ENCODE measurements around the gene FRK.
"Not testable (repeated sequence)": the region's sequence is repeated elsewhere in the genome, so short reads cannot be mapped to it uniquely, and the experiment has no call there.

Gene FRK

DNA sequence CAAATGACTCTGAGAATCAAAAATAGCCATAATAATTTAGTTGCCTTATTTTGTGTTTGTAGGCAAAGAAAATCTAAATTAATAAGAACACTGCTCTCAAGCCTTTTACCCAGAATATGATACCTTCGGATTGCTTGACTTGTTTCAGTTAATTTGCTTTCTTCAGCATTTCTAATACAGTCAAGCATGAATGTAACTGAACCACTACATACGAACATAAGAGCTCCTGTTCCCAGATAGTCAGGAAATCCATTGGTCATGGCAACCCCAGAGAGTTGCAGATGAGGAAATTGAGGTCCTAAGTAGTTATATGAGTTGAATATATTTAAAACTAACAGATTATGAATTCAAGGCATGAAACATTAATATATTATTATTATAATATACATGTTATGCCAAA is 2.9 kb downstream of the FRK start:
- Histone ChIP-seq H3K4me3 (ENCODE audit: low read depth in 1 of 2, low read length in 2 of 2) (peak overlapping the region; percentile 55 to 69), H3K9me3 (ENCODE audit: control insufficient read depth in 1 of 2, low read length in 2 of 2) (no peaks in the 10 kb centered on the region), H3K9ac (ENCODE audit: low read depth in 1 of 2, low read length in 2 of 2) (peak overlapping the region in 1 of 2 donors; percentile 1), H3K27me3 (ENCODE audit: control insufficient read depth in 1 of 2, insufficient read depth in 2 of 2, low read length in 2 of 2) (no peaks in the 10 kb centered on the region), H3K36me3 (ENCODE audit: control insufficient read depth in 1 of 2, insufficient read depth in 2 of 2, low read length in 2 of 2) (no peaks in the 10 kb centered on the region), H3K4me1 (ENCODE audit: control insufficient read depth in 1 of 2, insufficient read depth in 2 of 2, low read length in 2 of 2) (peaks cover 12 to 17% of the 10 kb centered on the region in 2 donors), H3K27ac (ENCODE audit: low read depth, low read length) (no peak overlapping the region)

DNA sequence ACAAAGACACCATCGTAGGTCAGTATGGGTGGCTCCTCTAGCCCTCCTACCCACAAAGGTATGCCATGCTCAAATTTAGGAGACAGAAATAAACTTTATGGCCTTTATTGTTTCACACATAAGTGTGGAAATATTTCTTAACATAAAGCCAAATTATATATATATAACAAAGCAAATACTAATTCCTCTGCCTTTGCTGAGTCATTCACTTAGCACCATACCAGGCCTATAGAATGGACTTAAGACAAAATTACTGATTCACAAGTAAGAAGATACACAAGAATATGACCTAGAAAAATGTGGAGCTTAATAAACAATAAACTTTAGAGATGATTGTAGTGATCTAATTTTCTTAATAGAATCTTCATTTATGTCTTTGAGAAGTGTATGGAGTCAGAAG is 5.2 kb downstream of the FRK start:
- Histone ChIP-seq H3K9ac (ENCODE audit: low read depth in 1 of 2, low read length in 2 of 2) (no peak overlapping the region), H3K36me3 (ENCODE audit: control insufficient read depth in 1 of 2, insufficient read depth in 2 of 2, low read length in 2 of 2) (no peaks in the 10 kb centered on the region), H3K4me1 (ENCODE audit: control insufficient read depth in 1 of 2, insufficient read depth in 2 of 2, low read length in 2 of 2) (peaks cover 7 to 9% of the 10 kb centered on the region in 2 donors), H3K4me3 (ENCODE audit: low read depth in 1 of 2, low read length in 2 of 2) (peak overlapping the region; percentile 13 to 33), H3K27ac (ENCODE audit: low read depth, low read length) (no peak overlapping the region), H3K27me3 (ENCODE audit: control insufficient read depth in 1 of 2, insufficient read depth in 2 of 2, low read length in 2 of 2) (no peaks in the 10 kb centered on the region), H3K9me3 (ENCODE audit: control insufficient read depth in 1 of 2, low read length in 2 of 2) (no peaks in the 10 kb centered on the region)

DNA sequence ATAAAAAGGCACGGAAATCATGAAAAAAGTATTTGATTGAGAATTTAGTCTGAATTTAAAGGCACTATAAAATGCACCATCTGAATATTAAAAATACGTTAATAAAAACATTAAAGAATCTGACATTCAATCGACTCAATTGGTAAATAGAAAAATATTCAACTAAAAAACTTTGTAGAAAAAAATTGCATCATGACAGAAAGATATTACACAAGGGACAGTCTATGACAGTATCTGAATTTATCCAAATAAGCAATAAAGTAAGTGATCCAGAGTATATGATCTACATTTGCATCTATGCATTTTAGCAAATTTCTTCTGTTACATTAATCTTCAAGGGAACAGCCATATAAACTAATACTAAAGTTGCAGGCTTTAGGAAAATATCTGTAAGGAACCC is 9.4 kb downstream of the FRK start:
- Histone ChIP-seq H3K4me3 (ENCODE audit: low read depth in 1 of 2, low read length in 2 of 2) (no peak overlapping the region), H3K36me3 (ENCODE audit: control insufficient read depth in 1 of 2, insufficient read depth in 2 of 2, low read length in 2 of 2) (no peaks in the 10 kb centered on the region), H3K4me1 (ENCODE audit: control insufficient read depth in 1 of 2, insufficient read depth in 2 of 2, low read length in 2 of 2) (peaks cover 7 to 25% of the 10 kb centered on the region in 2 donors), H3K9ac (ENCODE audit: low read depth in 1 of 2, low read length in 2 of 2) (no peak overlapping the region), H3K27me3 (ENCODE audit: control insufficient read depth in 1 of 2, insufficient read depth in 2 of 2, low read length in 2 of 2) (no peaks in the 10 kb centered on the region), H3K9me3 (ENCODE audit: control insufficient read depth in 1 of 2, low read length in 2 of 2) (no peaks in the 10 kb centered on the region), H3K27ac (ENCODE audit: low read depth, low read length) (no peak overlapping the region)

DNA sequence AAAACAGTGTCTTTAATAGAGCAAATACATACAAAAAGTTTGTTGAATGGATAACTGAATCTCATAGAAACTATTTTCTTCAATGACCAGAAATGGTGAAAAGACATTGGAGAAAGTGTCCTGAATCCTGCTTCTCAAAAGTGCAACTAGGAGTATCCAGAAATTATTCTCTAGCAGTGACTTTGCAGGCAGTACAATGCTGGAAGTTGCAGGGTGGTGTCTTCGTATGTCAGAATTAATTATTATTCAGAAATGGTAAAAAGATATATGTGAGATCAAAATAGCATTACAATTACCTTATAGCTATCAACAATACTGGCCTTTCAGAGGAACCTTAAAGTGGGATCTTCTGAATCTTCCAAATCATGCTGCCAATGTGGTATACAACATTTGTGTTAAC is 10.0 kb downstream of the FRK start:
- H3K36me3 ChIP-seq (ENCODE audit: control insufficient read depth in 1 of 2, insufficient read depth in 2 of 2, low read length in 2 of 2), result no peaks in the 10 kb centered on the region
- no peak overlapping the region for H3K9ac ChIP-seq (ENCODE audit: low read depth in 1 of 2, low read length in 2 of 2)
- no peaks in the 10 kb centered on the region for H3K9me3 ChIP-seq (ENCODE audit: control insufficient read depth in 1 of 2, low read length in 2 of 2)
- no peak overlapping the region for H3K4me3 ChIP-seq (ENCODE audit: low read depth in 1 of 2, low read length in 2 of 2)
- H3K27ac ChIP-seq (ENCODE audit: low read depth, low read length), result no peak overlapping the region
- no peaks in the 10 kb centered on the region for H3K27me3 ChIP-seq (ENCODE audit: control insufficient read depth in 1 of 2, insufficient read depth in 2 of 2, low read length in 2 of 2)
- peaks cover 7 to 25% of the 10 kb centered on the region in 2 donors for H3K4me1 ChIP-seq (ENCODE audit: control insufficient read depth in 1 of 2, insufficient read depth in 2 of 2, low read length in 2 of 2)

DNA sequence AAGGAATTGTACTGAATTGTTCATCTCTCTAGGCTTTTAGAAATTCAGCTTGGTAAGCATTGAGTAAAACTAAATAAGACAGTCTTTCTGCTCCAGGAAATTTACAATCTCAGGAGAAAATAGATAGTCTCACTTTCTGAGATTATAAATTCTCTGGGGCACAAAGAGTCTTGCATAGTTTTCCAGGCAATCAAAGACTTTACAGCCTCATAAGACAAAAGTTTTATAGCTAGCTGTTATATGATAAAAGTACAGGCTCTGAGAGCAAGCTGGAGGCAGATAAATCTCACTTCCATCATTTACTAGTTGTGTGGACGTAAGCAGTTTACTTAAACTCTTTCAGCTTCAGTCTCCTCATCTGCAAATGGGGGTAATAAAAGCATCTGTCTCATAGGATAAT is 11.4 kb downstream of the FRK start:
- Histone ChIP-seq H3K27me3 (ENCODE audit: control insufficient read depth in 1 of 2, insufficient read depth in 2 of 2, low read length in 2 of 2) (no peaks in the 10 kb centered on the region), H3K4me3 (ENCODE audit: low read depth in 1 of 2, low read length in 2 of 2) (no peak overlapping the region), H3K36me3 (ENCODE audit: control insufficient read depth in 1 of 2, insufficient read depth in 2 of 2, low read length in 2 of 2) (no peaks in the 10 kb centered on the region), H3K4me1 (ENCODE audit: control insufficient read depth in 1 of 2, insufficient read depth in 2 of 2, low read length in 2 of 2) (peaks cover 7 to 16% of the 10 kb centered on the region in 2 donors), H3K9ac (ENCODE audit: low read depth in 1 of 2, low read length in 2 of 2) (no peak overlapping the region), H3K27ac (ENCODE audit: low read depth, low read length) (no peak overlapping the region), H3K9me3 (ENCODE audit: control insufficient read depth in 1 of 2, low read length in 2 of 2) (no peaks in the 10 kb centered on the region)

DNA sequence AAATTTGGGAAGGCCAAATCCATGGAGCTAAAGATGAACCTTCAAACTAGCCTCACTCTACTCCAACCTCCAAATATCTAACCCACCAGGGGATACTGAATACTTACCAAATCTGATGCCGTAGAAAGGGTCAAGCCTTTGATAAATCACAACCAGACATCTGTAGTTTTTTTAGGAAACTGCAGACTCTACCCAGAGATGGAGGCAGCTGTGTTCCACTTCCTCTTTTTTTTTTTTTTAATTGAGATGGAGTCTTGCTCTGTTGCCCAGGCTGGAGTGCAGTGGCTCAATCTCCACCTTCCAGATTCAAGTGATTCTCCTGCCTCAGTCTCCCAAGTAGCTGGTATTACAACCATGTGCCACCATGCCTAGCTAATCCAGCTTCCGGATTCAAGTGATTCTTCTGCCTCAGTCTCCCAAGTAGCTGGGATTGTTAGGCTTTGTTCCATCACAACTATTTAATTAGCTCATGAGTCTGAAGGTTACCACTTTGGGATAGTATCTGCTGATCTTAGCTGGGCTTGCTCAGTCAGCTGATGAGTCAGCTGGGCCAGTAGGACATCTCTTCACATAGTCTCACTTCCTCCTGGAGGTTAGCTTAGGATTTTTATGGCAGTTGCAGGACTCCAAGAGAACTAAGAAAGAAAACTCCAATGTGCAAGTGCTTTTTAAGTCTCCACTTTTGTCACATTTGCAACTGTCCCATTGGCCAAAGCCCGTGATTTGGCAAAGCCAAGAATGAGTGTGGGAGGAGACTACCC is 13.3 kb downstream of the FRK start:
- Histone ChIP-seq H3K27ac (ENCODE audit: low read depth, low read length) (no peak overlapping the region), H3K9ac (ENCODE audit: low read depth in 1 of 2, low read length in 2 of 2) (no peak overlapping the region), H3K4me1 (ENCODE audit: control insufficient read depth in 1 of 2, insufficient read depth in 2 of 2, low read length in 2 of 2) (peaks cover 7 to 16% of the 10 kb centered on the region in 2 donors), H3K36me3 (ENCODE audit: control insufficient read depth in 1 of 2, insufficient read depth in 2 of 2, low read length in 2 of 2) (no peaks in the 10 kb centered on the region), H3K4me3 (ENCODE audit: low read depth in 1 of 2, low read length in 2 of 2) (no peak overlapping the region), H3K9me3 (ENCODE audit: control insufficient read depth in 1 of 2, low read length in 2 of 2) (no peaks in the 10 kb centered on the region), H3K27me3 (ENCODE audit: control insufficient read depth in 1 of 2, insufficient read depth in 2 of 2, low read length in 2 of 2) (no peaks in the 10 kb centered on the region)

DNA sequence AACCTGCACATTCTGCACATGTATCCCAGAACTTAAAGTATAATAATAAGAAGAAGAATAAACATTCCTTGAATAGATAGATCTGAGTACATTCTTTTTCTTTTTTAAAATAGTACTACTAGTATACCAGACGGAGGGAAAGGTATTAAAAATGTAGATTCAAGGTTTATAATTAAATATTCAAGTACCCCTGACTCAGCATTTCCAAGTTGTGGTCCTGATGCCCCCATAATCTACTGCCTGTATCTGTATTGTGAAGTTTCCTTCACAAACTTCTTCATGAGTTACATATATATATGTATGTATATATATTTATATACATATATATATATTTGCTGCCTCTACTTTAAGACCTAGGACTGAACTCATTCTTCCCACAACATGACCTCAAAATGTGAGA is 14.0 kb downstream of the FRK start:
- Histone ChIP-seq H3K27me3 (ENCODE audit: control insufficient read depth in 1 of 2, insufficient read depth in 2 of 2, low read length in 2 of 2) (no peaks in the 10 kb centered on the region), H3K9me3 (ENCODE audit: control insufficient read depth in 1 of 2, low read length in 2 of 2) (no peaks in the 10 kb centered on the region), H3K36me3 (ENCODE audit: control insufficient read depth in 1 of 2, insufficient read depth in 2 of 2, low read length in 2 of 2) (no peaks in the 10 kb centered on the region), H3K27ac (ENCODE audit: low read depth, low read length) (no peak overlapping the region), H3K4me1 (ENCODE audit: control insufficient read depth in 1 of 2, insufficient read depth in 2 of 2, low read length in 2 of 2) (peaks cover 7 to 16% of the 10 kb centered on the region in 2 donors), H3K9ac (ENCODE audit: low read depth in 1 of 2, low read length in 2 of 2) (no peak overlapping the region), H3K4me3 (ENCODE audit: low read depth in 1 of 2, low read length in 2 of 2) (no peak overlapping the region)

DNA sequence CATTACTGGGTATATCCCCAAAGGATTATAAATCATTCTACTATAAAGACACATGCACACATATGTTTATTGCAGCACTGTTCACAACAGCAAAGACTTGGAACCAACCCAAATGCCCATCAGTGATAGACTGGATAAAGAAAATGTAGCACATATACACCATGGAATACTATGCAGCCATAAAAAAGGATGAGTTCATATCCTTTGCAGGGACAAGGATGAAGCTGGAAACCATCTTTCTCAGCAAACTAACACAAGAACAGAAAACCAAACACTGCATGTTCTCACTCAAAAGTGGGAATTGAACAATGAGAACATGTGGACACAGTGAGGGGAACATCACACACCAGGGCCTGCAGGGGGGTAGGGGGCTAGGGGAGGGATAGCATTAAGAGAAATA is 14.4 kb downstream of the FRK start:
- H3K9ac ChIP-seq (ENCODE audit: low read depth in 1 of 2, low read length in 2 of 2); H3K27ac ChIP-seq (ENCODE audit: low read depth, low read length); H3K27me3 ChIP-seq (ENCODE audit: control insufficient read depth in 1 of 2, insufficient read depth in 2 of 2, low read length in 2 of 2); H3K9me3 ChIP-seq (ENCODE audit: control insufficient read depth in 1 of 2, low read length in 2 of 2); H3K36me3 ChIP-seq (ENCODE audit: control insufficient read depth in 1 of 2, insufficient read depth in 2 of 2, low read length in 2 of 2); H3K4me3 ChIP-seq (ENCODE audit: low read depth in 1 of 2, low read length in 2 of 2): not testable (repeated sequence)
- peaks cover 7 to 16% of the 10 kb centered on the region in 2 donors for H3K4me1 ChIP-seq (ENCODE audit: control insufficient read depth in 1 of 2, insufficient read depth in 2 of 2, low read length in 2 of 2)

DNA sequence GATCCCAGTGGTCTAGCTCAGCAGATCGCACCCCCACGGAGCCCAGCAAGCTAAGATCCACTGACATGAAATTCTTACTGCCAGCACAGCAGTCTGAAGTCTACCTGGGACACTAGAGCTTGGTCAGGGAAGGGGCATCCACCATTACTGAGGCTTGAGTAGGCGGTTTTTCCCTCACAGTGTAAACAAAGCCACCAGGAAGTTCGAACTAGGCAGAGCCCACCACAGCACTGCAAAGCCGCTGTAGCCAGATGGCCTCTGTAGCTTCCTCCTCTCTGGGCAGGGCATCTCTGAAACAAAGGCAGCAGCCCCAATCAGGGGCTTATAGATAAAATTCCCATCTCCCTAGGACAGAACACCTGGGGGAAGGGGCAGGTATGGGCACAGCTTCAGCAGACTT is 18.8 kb downstream of the FRK start:
- Histone ChIP-seq H3K27me3 (ENCODE audit: control insufficient read depth in 1 of 2, insufficient read depth in 2 of 2, low read length in 2 of 2) (no peaks in the 10 kb centered on the region), H3K9me3 (ENCODE audit: control insufficient read depth in 1 of 2, low read length in 2 of 2) (no peaks in the 10 kb centered on the region), H3K4me3 (ENCODE audit: low read depth in 1 of 2, low read length in 2 of 2) (no peak overlapping the region), H3K4me1 (ENCODE audit: control insufficient read depth in 1 of 2, insufficient read depth in 2 of 2, low read length in 2 of 2) (peaks cover 0 to 4% of the 10 kb centered on the region in 2 donors), H3K9ac (ENCODE audit: low read depth in 1 of 2, low read length in 2 of 2) (no peak overlapping the region), H3K36me3 (ENCODE audit: control insufficient read depth in 1 of 2, insufficient read depth in 2 of 2, low read length in 2 of 2) (no peaks in the 10 kb centered on the region), H3K27ac (ENCODE audit: low read depth, low read length) (no peak overlapping the region)

DNA sequence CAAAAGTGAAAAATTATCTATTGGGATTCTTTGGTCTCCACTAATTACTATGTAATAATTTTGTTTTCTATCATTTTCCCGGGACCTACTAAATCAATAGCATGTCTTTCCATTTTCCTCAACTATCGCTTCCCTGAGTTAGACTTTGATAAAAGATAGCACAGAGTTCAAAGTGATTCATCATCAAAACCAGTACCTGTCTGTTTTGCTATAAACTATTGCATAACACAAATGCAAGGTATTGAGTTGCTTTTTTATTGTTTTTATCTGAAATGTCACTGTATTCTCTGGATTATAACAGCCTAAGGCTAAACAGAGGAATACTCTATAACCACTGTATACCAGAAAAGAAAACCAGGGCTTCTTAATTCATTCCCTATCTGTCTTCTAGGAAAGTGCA is 19.7 kb downstream of the FRK start:
- Histone ChIP-seq H3K9ac (ENCODE audit: low read depth in 1 of 2, low read length in 2 of 2) (no peak overlapping the region), H3K4me3 (ENCODE audit: low read depth in 1 of 2, low read length in 2 of 2) (no peak overlapping the region), H3K4me1 (ENCODE audit: control insufficient read depth in 1 of 2, insufficient read depth in 2 of 2, low read length in 2 of 2) (peaks cover 5 to 8% of the 10 kb centered on the region in 2 donors), H3K27ac (ENCODE audit: low read depth, low read length) (no peak overlapping the region), H3K27me3 (ENCODE audit: control insufficient read depth in 1 of 2, insufficient read depth in 2 of 2, low read length in 2 of 2) (no peaks in the 10 kb centered on the region), H3K9me3 (ENCODE audit: control insufficient read depth in 1 of 2, low read length in 2 of 2) (no peaks in the 10 kb centered on the region), H3K36me3 (ENCODE audit: control insufficient read depth in 1 of 2, insufficient read depth in 2 of 2, low read length in 2 of 2) (no peaks in the 10 kb centered on the region)
